NCI-H187 treated with DMSO at 0.1 percent for 48 hours (cell line): ENCODE measurements around the gene SAMD3.
A peak's percentile ranks its signal among the peaks of the same experiment; 100 is the strongest.
"Not testable (repeated sequence)": the region's sequence is repeated elsewhere in the genome, so short reads cannot be mapped to it uniquely, and the experiment has no call there.

ENCODE experiments used
- DNase-seq: peaks from one replicate; lab custom pipeline; 2025; lab: John Stamatoyannopoulos, UW

SAMD3 gene

DNA sequence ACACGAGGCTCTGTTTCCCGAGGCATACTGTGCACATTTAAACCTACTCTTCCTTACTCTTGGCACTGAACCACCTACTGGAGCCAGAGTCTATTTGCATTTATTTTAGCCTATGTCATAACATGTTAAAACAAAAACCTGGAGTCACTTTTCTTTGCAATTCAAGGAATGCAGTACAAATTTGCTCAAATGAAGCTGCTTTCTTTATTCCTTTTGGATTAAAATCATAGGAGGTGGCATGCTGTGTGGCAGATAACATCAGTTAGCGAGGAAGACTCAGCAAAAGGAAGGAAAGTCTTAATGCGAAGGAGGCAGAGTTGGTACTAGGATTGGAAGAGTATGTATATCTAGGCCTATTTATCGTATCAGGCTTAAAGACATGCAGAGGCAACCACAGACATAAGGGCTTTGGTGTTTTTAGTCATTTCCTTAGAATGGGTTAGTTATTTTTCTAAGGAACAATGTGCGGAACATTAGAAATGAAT lies 92.9 kb downstream of the SAMD3 start:
- DNase-seq, result no peak

DNA sequence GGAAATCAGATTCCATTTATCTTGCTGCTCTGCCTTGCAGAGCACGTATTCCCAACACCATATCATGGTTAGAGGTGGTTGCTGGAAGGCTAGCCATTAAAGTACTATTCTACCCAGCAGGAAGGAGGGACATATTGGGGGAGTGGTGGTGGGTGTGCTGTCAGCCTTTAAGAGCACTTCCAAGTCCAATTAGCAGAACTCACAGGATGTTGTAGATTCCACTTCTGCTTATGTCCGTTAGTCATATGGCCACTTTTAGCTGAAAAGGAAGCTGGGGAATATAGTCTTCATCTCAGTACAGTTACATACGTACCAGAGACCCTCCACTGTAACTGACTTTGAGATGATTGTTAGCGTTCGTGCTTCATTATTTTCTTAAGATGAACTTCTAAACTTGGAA lies 94.4 kb downstream of the SAMD3 start:
- DNase-seq, result no peak

DNA sequence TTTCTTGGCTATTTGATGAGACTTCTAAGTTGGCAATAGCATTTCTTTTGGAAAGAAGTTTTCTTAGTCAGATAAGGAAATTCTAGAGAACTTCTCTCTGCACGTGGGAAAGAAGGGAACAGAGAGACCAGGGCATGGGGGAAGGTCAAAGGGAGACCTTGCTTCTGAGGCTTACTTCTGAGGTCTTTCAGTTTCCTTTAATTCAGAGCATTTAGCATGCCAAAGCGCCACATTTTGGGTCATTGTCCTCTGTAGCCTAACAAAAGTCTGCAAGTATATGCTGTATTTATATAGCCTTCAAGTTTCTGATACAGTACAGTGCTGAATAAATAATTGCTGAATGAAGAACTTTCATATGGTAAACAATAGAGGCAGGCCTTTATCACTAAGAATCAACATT lies 95.6 kb downstream of the SAMD3 start:
- no peak for DNase-seq

DNA sequence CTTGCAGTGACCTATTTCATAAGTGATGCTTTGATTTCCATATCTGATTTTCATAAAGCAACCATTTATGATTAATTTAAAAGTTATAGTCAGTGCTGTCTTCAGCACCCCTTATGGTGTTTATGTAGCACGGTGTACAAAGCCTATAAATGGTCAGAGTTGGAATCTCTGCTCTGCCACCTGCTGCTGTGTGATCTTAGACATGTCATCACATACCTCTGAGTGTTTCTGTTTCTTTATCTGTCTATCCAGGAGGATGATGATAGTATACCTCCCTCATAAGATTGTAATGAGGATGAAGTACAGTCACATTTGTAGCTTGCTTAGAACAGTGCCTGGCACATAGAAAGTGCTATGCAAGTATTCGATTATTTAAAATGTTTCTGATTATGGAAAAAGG lies 100.5 kb downstream of the SAMD3 start:
- DNase-seq, result no peak

DNA sequence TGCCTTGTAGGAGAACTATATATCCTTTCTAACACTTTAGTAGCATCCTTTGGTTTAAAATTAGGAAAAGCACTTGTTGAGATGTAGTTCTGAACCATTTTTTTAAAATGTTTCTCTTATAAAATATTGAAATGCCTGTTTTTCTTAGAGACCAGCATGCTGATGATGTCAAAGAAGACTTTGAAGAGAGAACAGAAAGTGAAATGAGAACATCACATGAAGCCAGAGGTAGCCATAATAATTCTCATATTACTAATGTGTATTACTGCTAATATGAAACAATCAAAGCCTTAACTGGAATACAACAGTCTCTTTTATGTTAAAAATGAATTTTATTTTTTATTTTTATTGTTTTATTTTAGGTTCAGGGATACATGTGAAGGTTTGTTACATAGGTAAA lies 102.0 kb downstream of the SAMD3 start:
- no peak for DNase-seq

DNA sequence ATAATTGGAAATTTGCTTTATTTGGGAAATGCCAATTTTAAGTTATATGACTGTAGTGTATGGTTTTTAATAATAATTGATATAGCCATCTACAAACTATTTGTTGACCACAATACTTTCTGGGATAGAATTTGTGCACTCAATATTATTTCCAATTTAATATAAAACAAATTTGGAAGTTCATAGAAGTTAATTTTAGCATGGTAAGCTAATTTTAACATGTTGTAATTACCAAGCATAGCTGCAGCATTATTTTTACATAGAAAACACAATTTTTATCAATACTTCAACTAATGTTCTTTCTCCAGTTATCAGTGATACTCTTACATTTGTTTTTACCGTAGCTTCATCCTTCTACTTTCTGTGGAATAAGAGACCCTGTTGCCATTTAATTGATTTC lies 103.5 kb downstream of the SAMD3 start:
- no peak for DNase-seq

DNA sequence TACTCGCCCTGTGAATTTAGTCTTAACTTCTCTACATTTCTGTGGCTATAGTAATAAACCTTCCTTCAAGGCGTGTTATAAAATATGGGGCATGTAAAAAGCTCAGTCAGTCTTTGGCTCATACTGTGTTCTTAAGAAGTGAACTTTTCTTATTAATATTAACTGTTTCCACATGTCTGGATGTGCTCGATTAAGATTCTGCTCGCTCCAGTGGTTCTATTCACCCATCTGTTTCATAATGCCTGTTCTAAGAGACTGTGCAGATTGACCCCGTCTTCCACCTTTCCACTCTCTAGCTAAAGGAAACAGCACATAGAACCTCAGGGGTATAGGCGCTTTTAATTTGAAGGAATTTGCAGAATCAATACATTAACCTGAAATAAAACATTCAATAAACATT lies 104.5 kb downstream of the SAMD3 start:
- DNase-seq, result no peak

DNA sequence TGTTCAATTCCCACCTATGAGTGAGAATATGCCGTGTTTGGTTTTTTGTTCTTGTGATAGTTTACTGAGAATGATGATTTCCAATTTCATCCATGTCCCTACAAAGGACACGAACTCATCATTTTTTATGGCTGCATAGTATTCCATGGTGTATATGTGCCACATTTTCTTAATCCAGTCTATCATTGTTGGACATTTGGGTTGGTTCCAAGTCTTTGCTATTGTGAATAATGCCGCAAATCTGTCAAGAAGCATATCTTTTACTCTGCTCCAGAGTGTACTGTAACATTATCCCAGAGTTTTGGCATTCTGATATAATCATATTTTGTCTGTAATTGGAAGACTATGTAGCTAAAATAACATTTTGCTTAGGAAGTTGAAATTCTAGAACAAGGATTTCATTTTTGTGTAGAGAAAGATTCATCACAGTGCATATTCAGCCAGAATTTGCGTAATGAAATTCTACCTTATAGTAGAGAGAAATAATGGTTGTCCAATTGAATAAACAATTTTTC lies 105.5 kb downstream of the SAMD3 start:
- not testable (repeated sequence) for DNase-seq

DNA sequence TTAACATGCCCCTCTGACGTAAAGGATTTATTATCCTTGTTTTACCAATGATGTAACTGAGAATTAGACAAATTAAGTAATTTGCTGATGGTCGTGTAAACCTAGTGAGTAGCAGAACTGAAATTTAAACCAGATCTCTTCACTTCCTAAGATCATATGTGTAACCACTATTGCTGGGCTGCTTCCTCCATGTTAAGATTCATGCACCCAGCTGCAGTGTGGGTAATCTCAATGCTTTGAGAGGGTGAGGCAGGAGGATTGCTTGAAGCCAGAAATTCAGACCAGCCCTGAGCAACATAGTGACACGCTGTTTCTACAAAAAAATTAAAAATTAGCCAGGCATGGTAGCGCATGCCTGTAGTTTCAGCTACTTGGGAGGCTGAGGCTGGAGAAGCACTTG lies 106.5 kb downstream of the SAMD3 start:
- no peak for DNase-seq

DNA sequence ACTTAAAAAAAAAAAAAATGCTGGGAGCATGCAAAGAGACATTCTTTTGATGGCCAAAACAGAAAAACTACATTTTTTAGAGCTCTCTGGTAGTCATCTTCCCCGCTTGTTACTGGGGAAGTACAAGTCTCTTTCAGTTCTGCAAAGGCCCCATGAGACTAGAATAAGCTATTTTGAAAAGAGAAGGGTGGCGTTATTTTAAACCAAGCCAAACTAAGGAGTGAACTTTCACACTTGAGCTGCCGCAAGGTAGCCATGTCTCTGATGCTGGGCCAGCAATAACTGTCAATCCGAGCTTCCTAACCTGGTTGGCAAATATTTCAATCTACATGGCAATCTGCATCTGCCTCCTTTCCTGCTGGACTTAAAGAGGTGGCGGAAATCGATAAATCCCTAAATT lies 107.7 kb downstream of the SAMD3 start:
- DNase-seq, result no peak

DNA sequence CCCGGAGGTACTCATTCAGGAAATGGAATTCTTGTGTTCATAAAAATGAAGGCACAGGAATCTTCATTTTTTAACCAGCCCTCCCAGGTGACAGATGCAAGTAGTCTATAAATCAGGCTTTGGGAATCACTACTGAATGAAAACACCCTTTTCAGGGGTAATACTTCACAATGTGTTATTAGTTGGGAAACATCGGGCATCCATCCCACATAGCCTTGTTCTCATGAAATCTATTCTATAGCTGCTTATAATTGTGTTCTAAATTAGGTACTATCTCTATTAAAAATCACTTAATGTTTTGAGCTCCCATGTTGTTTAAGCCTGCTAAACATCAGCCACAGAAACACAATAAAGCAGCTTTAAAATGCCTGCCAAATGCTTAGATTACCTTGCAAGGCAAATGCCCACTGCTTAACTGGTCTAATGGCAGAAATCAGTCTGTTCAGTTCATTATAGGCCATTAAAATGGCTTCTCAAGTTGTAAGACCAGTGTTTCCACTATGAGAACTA lies 109.5 kb downstream of the SAMD3 start:
- no peak for DNase-seq

DNA sequence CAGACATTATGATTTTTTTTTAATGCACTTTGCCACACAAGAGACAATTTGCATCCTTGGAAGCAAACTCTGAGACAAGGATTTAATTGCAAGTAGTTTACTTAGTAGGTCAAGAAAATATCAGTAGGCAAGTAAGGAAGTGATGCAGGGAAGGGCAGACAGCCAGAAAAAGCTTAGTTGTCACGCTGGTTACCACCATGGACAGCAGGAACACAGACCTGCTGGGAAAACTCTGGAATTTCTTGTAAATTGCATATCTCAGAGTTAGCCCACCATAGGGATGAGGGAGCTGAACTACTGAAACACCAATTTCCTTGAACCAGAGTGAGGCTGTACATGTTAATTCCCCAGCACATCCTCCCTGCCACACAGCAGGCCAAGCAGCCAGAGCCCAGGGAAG lies 111.7 kb downstream of the SAMD3 start:
- no peak for DNase-seq

DNA sequence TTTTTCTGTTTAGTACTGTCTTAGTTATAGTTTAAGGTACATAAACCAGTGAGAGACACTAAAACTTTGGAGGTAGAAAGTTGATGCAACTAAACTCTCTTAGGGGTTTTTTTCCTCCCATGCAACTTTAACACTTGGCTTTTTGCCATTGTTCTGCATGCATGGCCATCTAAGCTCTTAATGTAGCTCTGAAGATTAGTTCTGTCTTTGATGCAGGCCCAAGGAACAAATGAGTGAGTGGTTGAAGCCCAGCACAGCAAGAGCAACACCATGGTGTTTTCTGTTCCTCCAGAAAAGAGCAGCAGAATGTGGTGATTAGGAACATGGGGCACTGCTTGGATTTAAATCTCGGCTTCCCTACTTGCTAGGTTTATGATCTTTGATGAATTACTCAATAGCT lies 115.0 kb downstream of the SAMD3 start:
- DNase-seq, result no peak

DNA sequence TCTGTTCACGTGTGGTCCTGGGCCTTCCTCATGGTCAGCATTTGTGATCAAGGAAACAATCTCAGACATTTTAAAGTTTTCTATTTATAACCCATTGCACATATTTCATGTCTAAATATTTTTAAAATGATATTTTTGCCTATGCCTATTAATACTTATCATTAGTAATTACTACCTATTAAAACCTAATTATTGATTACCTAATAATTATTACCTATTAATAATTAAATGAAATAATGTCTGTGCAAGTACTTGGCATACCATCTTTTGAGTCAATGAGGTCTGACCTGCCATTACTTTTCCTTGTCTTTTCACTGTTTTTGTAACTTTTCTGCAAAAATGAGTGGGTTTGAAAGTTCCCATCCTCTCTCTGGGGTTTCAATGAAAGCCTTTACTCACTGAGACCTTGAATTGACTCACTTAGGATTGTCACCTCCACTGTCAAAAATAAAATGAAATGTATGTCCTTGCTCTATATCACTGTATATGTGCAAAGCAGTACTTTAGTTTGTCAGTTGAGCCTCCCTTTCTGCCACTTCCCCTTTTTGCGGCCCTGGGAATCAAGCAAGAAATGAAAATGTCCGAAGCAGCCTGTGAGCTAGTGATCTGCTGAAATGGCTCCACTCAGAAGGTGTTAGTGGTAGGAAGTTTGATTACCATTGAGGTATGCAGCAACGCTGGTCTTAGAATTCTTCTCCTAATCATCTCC lies 116.6 kb downstream of the SAMD3 start:
- no peak for DNase-seq

DNA sequence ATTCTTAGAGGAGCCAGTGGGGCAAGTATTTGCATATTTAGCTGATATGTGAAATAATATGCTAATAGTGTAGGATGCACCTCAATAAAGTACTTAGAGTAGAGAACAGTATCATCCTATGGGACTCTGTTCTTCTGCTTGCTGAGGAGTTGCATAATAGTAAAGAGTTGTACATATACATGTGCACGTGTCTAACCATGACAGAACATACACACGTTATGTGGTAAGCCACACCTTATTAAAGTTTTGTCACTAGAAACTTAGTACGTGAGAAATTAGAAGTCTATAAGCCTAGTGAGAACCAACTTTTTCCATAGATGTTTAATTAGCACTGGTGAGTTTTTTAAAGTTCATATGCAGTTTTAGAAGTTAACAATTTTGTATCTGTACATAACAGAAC lies 123.6 kb downstream of the SAMD3 start:
- no peak for DNase-seq

DNA sequence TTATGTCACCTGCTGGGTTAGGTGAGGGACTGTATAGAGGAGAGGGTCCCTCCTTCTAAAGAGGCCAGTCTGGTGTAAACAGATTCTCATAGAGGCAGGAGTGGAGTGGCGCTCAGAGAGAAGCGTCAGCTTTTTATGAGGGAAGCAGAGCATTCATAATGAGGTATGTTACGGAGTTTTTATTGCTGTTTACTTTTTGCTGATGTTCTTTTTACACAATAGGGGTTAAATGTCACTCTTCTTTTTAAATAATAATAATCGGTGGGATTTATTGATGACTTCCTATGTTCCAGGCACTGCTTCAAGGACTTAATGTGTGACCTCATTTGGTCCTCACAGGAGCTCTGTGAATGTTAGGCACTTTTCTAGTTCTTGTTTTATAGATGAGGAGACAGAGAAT lies 124.4 kb downstream of the SAMD3 start:
- peak; percentile 55 for DNase-seq
